ENCODE data around the gene COQ8B. TPM values are rescaled to one million over a fixed set of nuclear protein-coding genes. Genes with fewer than 3 reads are reported as not detected.

Gene COQ8B
- total and polyA plus RNA-seq, 5 donors from 2014 or later, result 10.6 to 32.4 (median 14.7) TPM

Other genes with a start within 250 kb of the COQ8B start
- gene SPTBN4, start 249.9 kb downstream of the COQ8B start, total RNA-seq, result not detected
- gene SPTBN4, start 249.9 kb downstream of the COQ8B start, polyA plus RNA-seq, result not detected
- 195 TPM for gene SHKBP1, start 140.0 kb downstream of the COQ8B start, total RNA-seq
- gene SHKBP1, start 140.0 kb downstream of the COQ8B start, polyA plus RNA-seq, result 100 to 1,000 TPM; 120 to 172 (median 151) TPM
- gene LTBP4, start 115.5 kb downstream of the COQ8B start, total RNA-seq, result 115 TPM
- gene LTBP4, start 115.5 kb downstream of the COQ8B start, polyA plus RNA-seq, result 10 to 100 TPM; 20.7 to 32.0 (median 26.7) TPM
- 10.4 TPM for gene NUMBL, start 26.2 kb downstream of the COQ8B start, total RNA-seq
- 1 to 10 TPM in 1 of 4 donors, under 1 TPM in 3; 0.17 to 1.3 (median 0.43) TPM for gene NUMBL, start 26.2 kb downstream of the COQ8B start, polyA plus RNA-seq
- gene ITPKC, start 226 bp upstream of the COQ8B start, total RNA-seq, result 5.6 TPM
- gene ITPKC, start 226 bp upstream of the COQ8B start, polyA plus RNA-seq, result 1 to 10 TPM; 2.2 to 4.8 (median 4.5) TPM
- gene ACTMAP, start 33.6 kb upstream of the COQ8B start, total RNA-seq, result 5.5 TPM
- 1 to 10 TPM; 2.1 to 3.2 (median 2.6) TPM for gene ACTMAP, start 33.6 kb upstream of the COQ8B start, polyA plus RNA-seq
- 78.6 TPM for gene SNRPA, start 34.3 kb upstream of the COQ8B start, total RNA-seq
- 10 to 100 TPM; 36.3 to 45.7 (median 40.5) TPM for gene SNRPA, start 34.3 kb upstream of the COQ8B start, polyA plus RNA-seq
- not detected for gene MIA, start 58.6 kb upstream of the COQ8B start, total RNA-seq
- gene MIA, start 58.6 kb upstream of the COQ8B start, polyA plus RNA-seq, result not detected
- gene RAB4B, start 61.4 kb upstream of the COQ8B start, total RNA-seq, result 62.2 TPM
- gene RAB4B, start 61.4 kb upstream of the COQ8B start, polyA plus RNA-seq, result 10 to 100 TPM; 72.8 to 89.3 (median 80.1) TPM
- 135 TPM for gene EGLN2, start 82.3 kb upstream of the COQ8B start, total RNA-seq
- 100 to 1,000 TPM; 159 to 191 (median 177) TPM for gene EGLN2, start 82.3 kb upstream of the COQ8B start, polyA plus RNA-seq
- gene CYP2A6, start 133.6 kb upstream of the COQ8B start, total RNA-seq, result not detected
- gene CYP2A6, start 133.6 kb upstream of the COQ8B start, polyA plus RNA-seq, result not detected
- gene CYP2A7, start 165.3 kb upstream of the COQ8B start, total RNA-seq, result not detected
- not detected for gene CYP2A7, start 165.3 kb upstream of the COQ8B start, polyA plus RNA-seq